ENCODE measurements around the gene ASCC1.
"Not testable (repeated sequence)": the region's sequence is repeated elsewhere in the genome, so short reads cannot be mapped to it uniquely, and the experiment has no call there.

The ASCC1 gene

GRCh38 chr10:72171175-72171630 lies 44.9 kb downstream of the ASCC1 start:
- DNase-seq (ENCODE audit: low read depth, low spot score) = no peak

GRCh38 chr10:72170733-72171132 lies 45.3 kb downstream of the ASCC1 start:
- DNase-seq (ENCODE audit: low read depth, low spot score) = no peak

- no peak for DNase-seq (ENCODE audit: low read depth, low spot score)
Measured at GRCh38 chr10:72170263-72170662, 45.8 kb downstream of the ASCC1 start.

- DNase-seq (ENCODE audit: low read depth, low spot score) = no peak
Measured at GRCh38 chr10:72167118-72167517, 49.0 kb downstream of the ASCC1 start.

- DNase-seq (ENCODE audit: low read depth, low spot score) = no peak
Measured at GRCh38 chr10:72164617-72165016, 51.5 kb downstream of the ASCC1 start.

GRCh38 chr10:72162978-72163377 lies 53.1 kb downstream of the ASCC1 start:
- no peak for DNase-seq (ENCODE audit: low read depth, low spot score)

GRCh38 chr10:72158176-72158575 lies 57.9 kb downstream of the ASCC1 start:
- no peak for DNase-seq (ENCODE audit: low read depth, low spot score)

- no peak for DNase-seq (ENCODE audit: low read depth, low spot score)
Measured at GRCh38 chr10:72156223-72156622, 59.9 kb downstream of the ASCC1 start.

- no peak for DNase-seq (ENCODE audit: low read depth, low spot score)
Measured at GRCh38 chr10:72152286-72152685, 63.8 kb downstream of the ASCC1 start.

GRCh38 chr10:72150746-72151478 lies 65.2 kb downstream of the ASCC1 start:
- not testable (repeated sequence) for DNase-seq (ENCODE audit: low read depth, low spot score)

GRCh38 chr10:72147324-72147584 lies 68.8 kb downstream of the ASCC1 start:
- DNase-seq (ENCODE audit: low read depth, low spot score) = not testable (repeated sequence)

- no peak for DNase-seq (ENCODE audit: low read depth, low spot score)
Measured at GRCh38 chr10:72146559-72147323, 69.3 kb downstream of the ASCC1 start.

GRCh38 chr10:72146071-72146470 lies 70.0 kb downstream of the ASCC1 start:
- DNase-seq (ENCODE audit: low read depth, low spot score) = no peak

- DNase-seq (ENCODE audit: low read depth, low spot score) = no peak
Measured at GRCh38 chr10:72145657-72146056, 70.4 kb downstream of the ASCC1 start.

- DNase-seq (ENCODE audit: low read depth, low spot score) = no peak
Measured at GRCh38 chr10:72140850-72141249, 75.2 kb downstream of the ASCC1 start.

GRCh38 chr10:72140174-72140573 lies 75.9 kb downstream of the ASCC1 start:
- no peak for DNase-seq (ENCODE audit: low read depth, low spot score)

GRCh38 chr10:72137583-72137982 lies 78.5 kb downstream of the ASCC1 start:
- DNase-seq (ENCODE audit: low read depth, low spot score) = no peak

- not testable (repeated sequence) for DNase-seq (ENCODE audit: low read depth, low spot score)
Measured at GRCh38 chr10:72136225-72136624, 79.9 kb downstream of the ASCC1 start.

GRCh38 chr10:72134785-72135767 lies 81.0 kb downstream of the ASCC1 start:
- no peak for DNase-seq (ENCODE audit: low read depth, low spot score)

GRCh38 chr10:72133517-72133916 lies 82.6 kb downstream of the ASCC1 start:
- DNase-seq (ENCODE audit: low read depth, low spot score) = no peak

GRCh38 chr10:72132854-72133253 lies 83.2 kb downstream of the ASCC1 start:
- DNase-seq (ENCODE audit: low read depth, low spot score) = no peak

- DNase-seq (ENCODE audit: low read depth, low spot score) = no peak
Measured at GRCh38 chr10:72127571-72127970, 88.5 kb downstream of the ASCC1 start.
